Brain microvascular endothelial cell (primary cell): Measurements from ENCODE around the gene PCTP.

ENCODE experiments used
- DNase-seq: peaks from one replicate; pipeline ENCODE4 v3.0.0-alpha.2; 2020
- H3K27ac ChIP-seq: fragments of 250-450 bp; sonication (Bioruptor Pico); 2 replicates; pipeline ENCODE4 v1.5.1; 2020; ENCODE audit warnings: mild to moderate bottlenecking, moderate library complexity
- H3K27me3 ChIP-seq: fragments of 250-450 bp; sonication (Bioruptor Pico); replicated peaks from 2 replicates; pipeline ENCODE4 v1.5.1; 2020; ENCODE audit warnings: mild to moderate bottlenecking
- H3K36me3 ChIP-seq: fragments of 250-450 bp; sonication (Bioruptor Pico); replicated peaks from 2 replicates; pipeline ENCODE4 v1.5.1; 2020; ENCODE audit warnings: mild to moderate bottlenecking
- H3K4me3 ChIP-seq: 2 replicates; pipeline ENCODE4 v1.5.1; 2011; ENCODE audit warnings: low read depth, mild to moderate bottlenecking, control low read depth, low read length, moderate library complexity
- CTCF ChIP-seq: IDR thresholded peaks from 2 replicates; pipeline ENCODE4 v1.5.1; 2011; ENCODE audit warnings: low read depth, mild to moderate bottlenecking, moderate library complexity, low read length, control low read depth, inconsistent platforms; ENCODE audit errors: missing control alignments
- in situ Hi-C: cut with HindIII; loops from 2 replicates; pipeline ENCODE4 v1.10.0; 2017; ENCODE audit warnings: low sequenced_read_pairs, low pct_ligation_motif_present

PCTP gene

GRCh38 chr17:55735731-55736405 is 15.0 kb upstream of the PCTP start:
- H3K4me3 ChIP-seq: no peak overlapping the region
- peak; percentile 80 for TF ChIP-seq CTCF
- no peaks in the 10 kb centered on the region for H3K36me3 ChIP-seq
- peak; percentile 45 for DNase-seq
- no peak overlapping the region for H3K27ac ChIP-seq
- no peaks in the 10 kb centered on the region for H3K27me3 ChIP-seq
- in situ Hi-C loops: no loop called here

GRCh38 chr17:55737976-55738501 is 12.8 kb upstream of the PCTP start:
- no peak for DNase-seq
- no peaks in the 10 kb centered on the region for H3K27me3 ChIP-seq
- in situ Hi-C loops: no loop called here
- H3K4me3 ChIP-seq: no peak overlapping the region
- H3K36me3 ChIP-seq: no peaks in the 10 kb centered on the region
- no peak for TF ChIP-seq CTCF
- no peak overlapping the region for H3K27ac ChIP-seq

GRCh38 chr17:55740511-55741355 is 10.1 kb upstream of the PCTP start:
- no peak overlapping the region for H3K4me3 ChIP-seq
- no peak for DNase-seq
- H3K27me3 ChIP-seq: no peaks in the 10 kb centered on the region
- H3K27ac ChIP-seq: no peak overlapping the region
- no peak for TF ChIP-seq CTCF
- H3K36me3 ChIP-seq: no peaks in the 10 kb centered on the region
- in situ Hi-C loops: no loop called here

GRCh38 chr17:55741356-55741700 is 9.5 kb upstream of the PCTP start:
- H3K27ac ChIP-seq: no peak overlapping the region
- no peak for DNase-seq
- in situ Hi-C loops: no loop called here
- no peaks in the 10 kb centered on the region for H3K36me3 ChIP-seq
- H3K4me3 ChIP-seq: no peak overlapping the region
- TF ChIP-seq CTCF: no peak
- no peaks in the 10 kb centered on the region for H3K27me3 ChIP-seq

GRCh38 chr17:55742272-55743102 is 8.4 kb upstream of the PCTP start:
- TF ChIP-seq CTCF: no peak
- Histone ChIP-seq H3K36me3 (no peaks in the 10 kb centered on the region), H3K27ac (no peak overlapping the region), H3K27me3 (no peaks in the 10 kb centered on the region), H3K4me3 (no peak overlapping the region)
- DNase-seq: no peak
- in situ Hi-C loops: no loop called here
